Spleen (tissue), 11 donors: ENCODE results near the gene PKP4. TPM values are rescaled to one million over a fixed set of nuclear protein-coding genes. Genes with fewer than 3 reads are reported as not detected.

ENCODE experiments used
- DNase-seq: peaks from one replicate; pipeline ENCODE4 v3.0.0-alpha.2; 2020
- H3K27ac ChIP-seq, 8 donors: fragments of 200-600 bp; sonication (generic) in 7 of 8; 1 replicate in 4 of 8; 2 replicates in 4 of 8; pipeline versions ENCODE4 v1.5.0 to v1.8.0; 2016 to 2021; ENCODE audit warnings: inconsistent platforms in 4 of 8, mild to moderate bottlenecking in 4 of 8, moderate library complexity in 1 of 8
- H3K27me3 ChIP-seq, 7 donors: fragments of 200-600 bp; sonication (generic) in 6 of 7; replicated peaks in 1 of 7; 1 replicate in 4 of 7; 2 replicates in 3 of 7; pipeline versions ENCODE4 v1.5.0 to v1.8.0; 2016 to 2021; ENCODE audit warnings: inconsistent platforms in 3 of 7, mild to moderate bottlenecking in 1 of 7
- H3K36me3 ChIP-seq, 6 donors: fragments of 200-600 bp; sonication (generic) in 5 of 6; 1 replicate in 4 of 6; 2 replicates in 2 of 6; pipeline versions ENCODE4 v1.5.0 to v1.8.0; 2016 to 2021; ENCODE audit warnings: inconsistent platforms in 2 of 6
- H3K4me1 ChIP-seq, 6 donors: fragments of 200-600 bp; sonication (generic) in 5 of 6; 1 replicate in 3 of 6; 2 replicates in 3 of 6; pipeline versions ENCODE4 v1.5.0 to v1.8.0; 2016 to 2021; ENCODE audit warnings: inconsistent platforms in 3 of 6
- H3K4me3 ChIP-seq, 8 donors: fragments of 200-600 bp; sonication (generic) in 7 of 8; 1 replicate in 4 of 8; 2 replicates in 4 of 8; pipeline versions ENCODE4 v1.5.0 to v1.8.0; 2016 to 2021; ENCODE audit warnings: inconsistent platforms in 4 of 8, mild to moderate bottlenecking in 4 of 8, moderate library complexity in 2 of 8
- H3K9me3 ChIP-seq, 8 donors: fragments of 200-600 bp; sonication (generic) in 7 of 8; 1 replicate in 4 of 8; 2 replicates in 4 of 8; pipeline versions ENCODE4 v1.5.0 to v1.8.0; 2016 to 2021; ENCODE audit warnings: inconsistent platforms in 4 of 8
- CTCF ChIP-seq, 11 experiments: fragments of 200-600 bp in 7 of 11; fragments of 450-650 bp in 4 of 11; sonication (generic) in 4 of 11; IDR thresholded peaks in 8 of 11; conservative IDR thresholded peaks in 3 of 11; 1 replicate in 7 of 11; 2 replicates in 4 of 11; pipeline versions ENCODE4 v1.4.0 to v1.8.0; 2016 to 2021; ENCODE audit warnings: antibody characterized with exemption in 11 of 11, inconsistent platforms in 4 of 11, mild to moderate bottlenecking in 1 of 11
- POLR2A ChIP-seq, 3 donors: fragments of 450-650 bp; IDR thresholded peaks; one replicate each; pipeline ENCODE4 v1.5.1; 2017; ENCODE audit warnings: antibody characterized with exemption in 3 of 3, mild to moderate bottlenecking in 1 of 3
- POLR2AphosphoS5 ChIP-seq, 3 donors: sonication (generic); formaldehyde crosslinking; IDR thresholded peaks; one replicate each; pipeline ENCODE4 v1.5.1; 2017; ENCODE audit warnings: antibody characterized with exemption in 3 of 3
- WGBS, 5 donors: extraction: QIAGEN DNeasy Blood & Tissue Kit in 3 of 5; methylation state at CpG; one replicate each; pipeline versions ENCODE4 v1.1.5 to v1.1.7; 2013 to 2018; 5-methylcytosine and 5-hydroxymethylcytosine counted together
- intact Hi-C: fragments of 100-400 bp; cut with DNase I; formaldehyde crosslinking; loops from one replicate; pipeline ENCODE4 v1.15.0; 2023; ENCODE audit warnings: low total_unique reads
- polyA plus RNA-seq, 3 donors: library from polyadenylated mRNA; stranded (reverse); fragments of 200-250 nt; gene quantifications; one replicate each; pipeline ENCODE4 v1.2.1, GENCODE V29; 2013
- total RNA-seq, 7 donors: library from RNA; depleted of rRNA in 3 of 7; stranded (reverse); fragments of >200 nt in 3 of 7; fragmentation: NEBNext Ultra II Directional in 4 of 7; extraction: Animal tissue kit (Norgen Biotek cat#: 25700) in 4 of 7; gene quantifications; one replicate each; pipeline versions ENCODE4 v1.1.0 to v1.2.1, GENCODE V29; 2016 to 2021
- donor health status: healthy with polysubstance abuse.
- donor health status: DM: no; HTN: no; CAD: no; lungs with moderate emphysema.
- donor health status: DM: no; HTN: no; CAD: no.
- donor health status: Bipolar disorder and iron deficiency.
- donor health status: healthy.
- donor health status: DM: no; HTN: no; CAD: no.
- donor health status: DM: yes; HTN: yes; CAD: no.

Gene PKP4
- total and polyA plus RNA-seq, 10 donors = 4.9 to 53.5 (median 29.2) TPM

GRCh38 chr2:158577141-158577540 is 120.4 kb downstream of the PKP4 start:
- DNase-seq = no peak
- Histone ChIP-seq H3K27ac (no peak overlapping the region), H3K9me3 (peaks cover 0 to 5% (median under 1%) of the 10 kb centered on the region in 8 donors), H3K4me3 (no peak overlapping the region), H3K4me1 (no peaks in the 10 kb centered on the region), H3K36me3 (peaks cover 0 to 11% (median 0%) of the 10 kb centered on the region in 6 donors), H3K27me3 (no peaks in the 10 kb centered on the region)
- intact Hi-C loops = no loop called here
- TF ChIP-seq CTCF (IDR thresholded peaks at IDR 0.05 in 8 of 11, conservative IDR thresholded peaks at IDR 0.05 in 3 of 11) (no peak), POLR2A (IDR thresholded peaks at IDR 0.05) (no peak)
- WGBS, 5 donors = 93 to 98% (median 96%) methylated on average over 5 of the region's 5 CpGs

- DNase-seq = no peak
- no peak for TF ChIP-seq CTCF (IDR thresholded peaks at IDR 0.05 in 8 of 11, conservative IDR thresholded peaks at IDR 0.05 in 3 of 11)
- TF ChIP-seq POLR2AphosphoS5 (IDR thresholded peaks at IDR 0.05) = no peak
- no peak for TF ChIP-seq POLR2A (IDR thresholded peaks at IDR 0.05)
- Histone ChIP-seq H3K27me3 (no peaks in the 10 kb centered on the region), H3K36me3 (peaks cover 0 to 14% (median 0%) of the 10 kb centered on the region in 6 donors), H3K4me1 (no peaks in the 10 kb centered on the region), H3K9me3 (no peaks in the 10 kb centered on the region), H3K27ac (no peak overlapping the region), H3K4me3 (no peak overlapping the region)
- 90 to 95% (median 91%) methylated on average over 1 of the region's 1 CpG for WGBS, 5 donors
- intact Hi-C loops = no loop called here
These were observed 122.1 kb downstream of the PKP4 start for GRCh38 chr2:158578703-158579330.

- DNase-seq = no peak
- WGBS, 5 donors = 87 to 98% (median 95%) methylated on average over 2 of the region's 2 CpGs
- Histone ChIP-seq H3K27me3 (no peaks in the 10 kb centered on the region), H3K4me3 (no peak overlapping the region), H3K4me1 (no peaks in the 10 kb centered on the region), H3K9me3 (no peaks in the 10 kb centered on the region), H3K27ac (no peak overlapping the region), H3K36me3 (peaks cover 0 to 19% (median 0%) of the 10 kb centered on the region in 6 donors)
- intact Hi-C loops = no loop called here
- no peak for TF ChIP-seq POLR2AphosphoS5 (IDR thresholded peaks at IDR 0.05)
- no peak for TF ChIP-seq CTCF (IDR thresholded peaks at IDR 0.05 in 8 of 11, conservative IDR thresholded peaks at IDR 0.05 in 3 of 11)
- no peak for TF ChIP-seq POLR2A (IDR thresholded peaks at IDR 0.05)
These were observed 123.2 kb downstream of the PKP4 start for GRCh38 chr2:158579928-158580327.

- TF ChIP-seq POLR2AphosphoS5 (IDR thresholded peaks at IDR 0.05) (no peak), POLR2A (IDR thresholded peaks at IDR 0.05) (no peak), CTCF (IDR thresholded peaks at IDR 0.05 in 8 of 11, conservative IDR thresholded peaks at IDR 0.05 in 3 of 11) (no peak)
- DNase-seq = no peak
- Histone ChIP-seq H3K27me3 (no peaks in the 10 kb centered on the region), H3K27ac (no peak overlapping the region), H3K4me1 (no peaks in the 10 kb centered on the region), H3K4me3 (no peak overlapping the region), H3K36me3 (peaks cover 0 to 19% (median 0%) of the 10 kb centered on the region in 6 donors), H3K9me3 (no peaks in the 10 kb centered on the region)
- intact Hi-C loops = no loop called here
- 95 to 99% (median 97%) methylated on average over 2 of the region's 2 CpGs for WGBS, 5 donors
These were observed 124.0 kb downstream of the PKP4 start for GRCh38 chr2:158580760-158581159.
